Measurements from ENCODE around the gene TAS1R2. TPM values are rescaled to one million over a fixed set of nuclear protein-coding genes. Genes with fewer than 3 reads are reported as not detected.

Gene TAS1R2
- total RNA-seq, 1 donor = not detected

GRCh38 chr1:18812453-18812939 lies 47.0 kb downstream of the TAS1R2 start:
- no peak for TF ChIP-seq CTCF (IDR thresholded peaks at IDR 0.05; ENCODE audit: insufficient read depth, low read length)
- H3K4me3 ChIP-seq (ENCODE audit: low read depth, low read length) = no peak overlapping the region
- no peak for DNase-seq (ENCODE audit: low read depth)

GRCh38 chr1:18811733-18812452 lies 47.6 kb downstream of the TAS1R2 start:
- TF ChIP-seq CTCF (IDR thresholded peaks at IDR 0.05; ENCODE audit: insufficient read depth, low read length) = no peak
- no peak overlapping the region for H3K4me3 ChIP-seq (ENCODE audit: low read depth, low read length)
- no peak for DNase-seq (ENCODE audit: low read depth)

GRCh38 chr1:18809953-18810899 lies 49.2 kb downstream of the TAS1R2 start:
- DNase-seq (ENCODE audit: low read depth) = no peak
- TF ChIP-seq CTCF (IDR thresholded peaks at IDR 0.05; ENCODE audit: insufficient read depth, low read length) = no peak
- no peak overlapping the region for H3K4me3 ChIP-seq (ENCODE audit: low read depth, low read length)

GRCh38 chr1:18808550-18808949 lies 50.9 kb downstream of the TAS1R2 start:
- H3K4me3 ChIP-seq (ENCODE audit: low read depth, low read length) = no peak overlapping the region
- TF ChIP-seq CTCF (IDR thresholded peaks at IDR 0.05; ENCODE audit: insufficient read depth, low read length) = no peak
- DNase-seq (ENCODE audit: low read depth) = no peak

GRCh38 chr1:18807334-18808063 lies 52.0 kb downstream of the TAS1R2 start:
- H3K4me3 ChIP-seq (ENCODE audit: low read depth, low read length) = no peak overlapping the region
- no peak for TF ChIP-seq CTCF (IDR thresholded peaks at IDR 0.05; ENCODE audit: insufficient read depth, low read length)
- DNase-seq (ENCODE audit: low read depth) = no peak
